DOHH2 (cell line): ENCODE data around the gene GATA3.

Experiments
- EZH2phosphoT487 ChIP-seq: fragments of 200-600 bp; sonication (generic); IDR thresholded peaks from 2 replicates; pipeline ENCODE4 v1.6.1; 2017; ENCODE audit warnings: borderline replicate concordance, mild to moderate bottlenecking, antibody characterized with exemption, low read length, moderate library complexity, mixed read lengths
- TF ChIP-seq, protein P1 (sequence below): fragments of 200-600 bp; sonication (generic); IDR thresholded peaks from one replicate; pipeline ENCODE4 v1.5.1; 2014; ENCODE audit warnings: antibody characterized with exemption, mild to moderate bottlenecking, low read depth, low read length; ENCODE audit not compliant: poor library complexity, severe bottlenecking

DNA sequence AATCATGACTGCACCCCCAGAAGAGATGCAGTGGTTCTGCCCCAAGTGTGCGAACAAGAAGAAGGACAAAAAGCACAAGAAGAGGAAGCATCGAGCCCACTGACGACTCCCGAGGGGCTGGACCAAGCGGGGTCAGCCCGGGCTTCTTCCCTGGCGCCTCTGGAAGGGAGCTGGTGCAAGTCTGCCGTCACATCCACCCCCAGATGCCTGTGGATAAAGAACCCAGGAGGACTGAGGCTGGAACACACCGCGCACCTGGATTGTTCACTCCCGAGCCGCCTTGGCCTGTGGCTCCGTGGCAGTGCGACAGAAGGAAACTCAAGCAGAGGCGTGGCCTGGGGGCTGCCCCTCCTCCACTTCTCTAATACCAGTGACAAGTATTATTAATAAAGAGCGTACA is 39.8 kb upstream of the GATA3 start:
- TF ChIP-seq, protein P1, sequence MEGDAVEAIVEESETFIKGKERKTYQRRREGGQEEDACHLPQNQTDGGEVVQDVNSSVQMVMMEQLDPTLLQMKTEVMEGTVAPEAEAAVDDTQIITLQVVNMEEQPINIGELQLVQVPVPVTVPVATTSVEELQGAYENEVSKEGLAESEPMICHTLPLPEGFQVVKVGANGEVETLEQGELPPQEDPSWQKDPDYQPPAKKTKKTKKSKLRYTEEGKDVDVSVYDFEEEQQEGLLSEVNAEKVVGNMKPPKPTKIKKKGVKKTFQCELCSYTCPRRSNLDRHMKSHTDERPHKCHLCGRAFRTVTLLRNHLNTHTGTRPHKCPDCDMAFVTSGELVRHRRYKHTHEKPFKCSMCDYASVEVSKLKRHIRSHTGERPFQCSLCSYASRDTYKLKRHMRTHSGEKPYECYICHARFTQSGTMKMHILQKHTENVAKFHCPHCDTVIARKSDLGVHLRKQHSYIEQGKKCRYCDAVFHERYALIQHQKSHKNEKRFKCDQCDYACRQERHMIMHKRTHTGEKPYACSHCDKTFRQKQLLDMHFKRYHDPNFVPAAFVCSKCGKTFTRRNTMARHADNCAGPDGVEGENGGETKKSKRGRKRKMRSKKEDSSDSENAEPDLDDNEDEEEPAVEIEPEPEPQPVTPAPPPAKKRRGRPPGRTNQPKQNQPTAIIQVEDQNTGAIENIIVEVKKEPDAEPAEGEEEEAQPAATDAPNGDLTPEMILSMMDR: no peak
- no peak for TF ChIP-seq EZH2phosphoT487
